Ramos (cell line): ENCODE results near the gene TMEM181.
"Not testable (repeated sequence)": the region's sequence is repeated elsewhere in the genome, so short reads cannot be mapped to it uniquely, and the experiment has no call there.

Experiments used
- in situ Hi-C: fragments of 300-500 bp; cut with MboI; formaldehyde crosslinking; loops from one replicate; pipeline ENCODE4 v1.14.3; 2022; ENCODE audit warnings: low sequenced_read_pairs; ENCODE audit not compliant: unreplicated experiment

TMEM181 gene

GRCh38 chr6:158559895-158560835, at the start of gene TMEM181:
Gene TMEM181, plus strand, starts transcription at chr6:158560091. Its CDS starts 134 bp downstream, at chr6:158560225.
- in situ Hi-C loops, result no loop called here

- in situ Hi-C loops, result loop anchor here (10.0 kb wide), 1 partner anchor 288 kb away; no protein-coding TSS in a partner anchor
Observed at GRCh38 chr6:158512809-158513208, 47.1 kb upstream of the TMEM181 start.

- in situ Hi-C loops, result loop anchor here (10.0 kb wide), 1 partner anchor 289 kb away; no protein-coding TSS in a partner anchor
Observed at GRCh38 chr6:158514176-158514575, 45.7 kb upstream of the TMEM181 start.

- in situ Hi-C loops, result loop anchor here (10.0 kb wide), 1 partner anchor 290 kb away; no protein-coding TSS in a partner anchor
Observed at GRCh38 chr6:158514991-158515390, 44.9 kb upstream of the TMEM181 start.

- in situ Hi-C loops, result loop anchor here (10.0 kb wide), 1 partner anchor 291 kb away; no protein-coding TSS in a partner anchor
Observed at GRCh38 chr6:158516098-158516497, 43.8 kb upstream of the TMEM181 start.

GRCh38 chr6:158517038-158517437, 42.9 kb upstream of the TMEM181 start:
- in situ Hi-C loops, result loop anchor here (10.0 kb wide), 1 partner anchor 292 kb away; no protein-coding TSS in a partner anchor

GRCh38 chr6:158517581-158517980, 42.3 kb upstream of the TMEM181 start:
- in situ Hi-C loops, result loop anchor here (10.0 kb wide), 1 partner anchor 293 kb away; no protein-coding TSS in a partner anchor

GRCh38 chr6:158518191-158519127, 41.4 kb upstream of the TMEM181 start:
- in situ Hi-C loops, result loop anchor here (10.0 kb wide), 1 partner anchor 294 kb away; no protein-coding TSS in a partner anchor

- in situ Hi-C loops, result loop anchor here (10.0 kb wide), 1 partner anchor 294 kb away; no protein-coding TSS in a partner anchor
Observed at GRCh38 chr6:158519300-158519699, 40.6 kb upstream of the TMEM181 start.

- in situ Hi-C loops, result loop anchor here (10.0 kb wide), 1 partner anchor 295 kb away; no protein-coding TSS in a partner anchor
Observed at GRCh38 chr6:158519761-158520160, 40.1 kb upstream of the TMEM181 start.

- in situ Hi-C loops, result not testable (repeated sequence)
Observed at GRCh38 chr6:158520975-158521374, 38.9 kb upstream of the TMEM181 start.

GRCh38 chr6:158521759-158522158, 38.1 kb upstream of the TMEM181 start:
- in situ Hi-C loops, result no loop called here

GRCh38 chr6:158522616-158523015, 37.3 kb upstream of the TMEM181 start:
- in situ Hi-C loops, result no loop called here

GRCh38 chr6:158524311-158524710, 35.6 kb upstream of the TMEM181 start:
- in situ Hi-C loops, result no loop called here

- in situ Hi-C loops, result not testable (repeated sequence)
Observed at GRCh38 chr6:158527858-158528257, 32.0 kb upstream of the TMEM181 start.

- in situ Hi-C loops, result no loop called here
Observed at GRCh38 chr6:158528826-158529225, 31.1 kb upstream of the TMEM181 start.

GRCh38 chr6:158529629-158530028, 30.3 kb upstream of the TMEM181 start:
- in situ Hi-C loops, result no loop called here

- in situ Hi-C loops, result no loop called here
Observed at GRCh38 chr6:158531566-158531965, 28.3 kb upstream of the TMEM181 start.

- in situ Hi-C loops, result no loop called here
Observed at GRCh38 chr6:158531970-158532369, 27.9 kb upstream of the TMEM181 start.
